HG03457 (cell line): ENCODE results near the gene SCCPDH.
"Not testable (repeated sequence)": the region's sequence is repeated elsewhere in the genome, so short reads cannot be mapped to it uniquely, and the experiment has no call there.

ENCODE experiments used
- ATAC-seq: cut with Tn5 transposase; IDR thresholded peaks from one replicate; pipeline ENCODE4 v1.9.1; 2021; ENCODE audit warnings: moderate number of reproducible peaks; ENCODE audit not compliant: unreplicated experiment

The SCCPDH gene

DNA sequence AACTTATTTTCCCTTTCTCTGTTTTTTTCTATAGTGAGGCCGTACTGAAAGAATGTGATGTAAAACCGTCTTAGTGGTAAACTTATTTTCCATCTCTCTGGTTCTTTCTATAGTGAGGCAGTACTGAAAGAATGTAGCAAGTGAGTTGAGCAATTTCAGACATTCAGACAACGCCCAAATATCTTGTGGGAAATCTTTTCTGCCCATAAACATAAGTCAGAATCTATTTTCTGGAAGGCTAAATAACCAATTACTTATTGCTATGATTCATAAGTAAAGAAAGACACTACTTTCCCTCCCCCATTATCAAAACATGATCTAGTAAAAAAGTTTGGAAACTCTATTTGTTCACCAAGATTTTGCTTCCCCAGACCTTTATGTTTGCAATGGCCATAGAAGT is 18.8 kb upstream of the SCCPDH start:
- ATAC-seq, result no peak

DNA sequence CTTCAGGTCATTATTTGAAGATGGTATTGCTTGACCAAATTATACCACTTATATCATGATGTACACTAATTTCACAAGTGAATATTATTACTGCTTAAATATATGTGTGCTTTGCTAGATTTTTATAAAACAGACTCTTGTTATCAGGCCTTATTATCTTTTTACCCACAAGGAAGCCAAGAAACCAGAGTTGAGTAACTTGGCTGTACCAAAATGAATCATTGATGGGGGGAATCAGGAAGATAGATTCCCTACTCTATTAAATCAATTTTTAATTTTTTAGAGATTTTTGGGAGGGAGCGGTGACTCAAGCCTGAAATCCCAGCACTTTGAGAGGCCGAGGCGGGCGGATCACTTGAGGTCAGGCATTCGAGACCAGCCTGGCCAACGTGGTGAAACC is 16.0 kb upstream of the SCCPDH start:
- no peak for ATAC-seq

DNA sequence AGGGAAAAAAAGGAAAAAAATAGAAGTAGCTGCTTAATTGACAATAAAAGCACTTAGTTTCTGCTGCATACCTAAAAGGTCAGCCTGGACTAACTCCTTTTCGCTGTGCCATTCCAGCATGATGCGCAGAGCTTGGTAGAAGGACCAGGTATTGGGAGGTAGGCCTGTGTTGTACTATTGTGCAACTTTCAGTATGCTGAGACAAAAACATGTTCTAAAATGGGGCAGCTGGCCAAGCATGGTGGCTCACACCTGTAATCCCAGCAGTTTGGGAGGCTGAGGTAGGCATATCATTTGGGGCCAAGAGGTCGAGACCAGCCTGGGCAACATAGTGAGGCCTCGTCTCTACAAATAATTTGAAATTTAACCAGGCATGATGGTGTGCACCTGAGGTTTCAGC is 15.0 kb upstream of the SCCPDH start:
- ATAC-seq, result no peak

DNA sequence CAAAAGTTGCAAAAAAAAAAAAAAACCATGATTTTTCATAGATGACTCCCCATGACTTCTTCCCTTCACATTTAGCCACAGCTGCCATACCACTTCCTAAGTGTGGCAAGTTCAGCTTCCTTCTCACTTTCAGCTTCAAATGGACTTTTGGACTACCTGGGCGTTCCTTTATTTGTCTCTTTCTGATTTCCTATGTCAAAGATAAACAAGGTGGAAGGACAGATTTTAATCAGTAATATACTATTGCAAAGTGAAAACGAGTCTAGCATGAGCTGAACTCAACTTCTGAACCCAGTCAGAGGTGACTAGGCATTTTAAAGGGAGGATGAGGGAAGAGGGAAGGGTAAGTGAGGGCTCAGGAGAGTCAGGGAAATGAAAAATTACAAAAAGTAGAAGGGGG is 14.4 kb upstream of the SCCPDH start:
- ATAC-seq, result no peak

DNA sequence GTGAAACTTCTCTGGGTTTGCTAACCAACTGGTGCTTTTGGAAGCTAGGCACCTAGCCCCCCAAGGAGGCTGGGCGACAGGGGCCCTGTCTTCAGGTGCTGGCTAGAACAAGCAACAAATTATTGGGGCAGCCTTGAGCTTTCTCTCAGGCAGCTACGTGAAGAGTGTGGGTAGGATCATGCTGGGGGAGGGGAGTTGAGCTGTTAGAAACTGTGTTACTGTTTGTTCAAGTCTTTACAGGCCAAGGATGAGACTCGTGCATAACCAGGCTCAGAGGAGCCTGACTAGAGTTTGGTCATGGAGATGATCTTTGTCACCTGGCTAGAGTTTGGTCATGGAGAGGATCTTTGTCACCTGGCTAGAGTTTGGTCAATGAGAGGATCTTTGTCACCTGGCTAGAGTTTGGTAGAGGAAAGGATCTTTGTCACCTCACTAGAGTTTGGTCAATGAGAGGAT is 12.6 kb upstream of the SCCPDH start:
- no peak for ATAC-seq

DNA sequence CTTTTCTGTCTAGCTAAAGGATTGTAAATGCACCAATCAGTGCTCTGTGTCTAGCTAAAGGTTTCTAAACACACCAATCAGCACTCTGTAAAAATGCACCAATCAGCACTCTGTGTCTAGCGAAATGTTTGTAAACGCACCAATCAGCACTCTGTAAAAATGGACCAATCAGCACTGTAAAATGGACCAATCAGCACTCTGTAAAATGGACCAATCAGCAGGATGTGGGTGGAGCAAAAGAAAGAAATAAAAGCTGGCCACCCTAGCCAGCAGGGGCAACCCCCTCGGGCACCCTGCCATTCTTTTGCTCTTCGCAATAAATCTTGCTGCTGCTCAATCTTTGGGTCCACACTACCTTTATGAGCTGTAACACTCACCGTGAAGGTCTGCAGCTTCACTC is 11.8 kb upstream of the SCCPDH start:
- not testable (repeated sequence) for ATAC-seq

DNA sequence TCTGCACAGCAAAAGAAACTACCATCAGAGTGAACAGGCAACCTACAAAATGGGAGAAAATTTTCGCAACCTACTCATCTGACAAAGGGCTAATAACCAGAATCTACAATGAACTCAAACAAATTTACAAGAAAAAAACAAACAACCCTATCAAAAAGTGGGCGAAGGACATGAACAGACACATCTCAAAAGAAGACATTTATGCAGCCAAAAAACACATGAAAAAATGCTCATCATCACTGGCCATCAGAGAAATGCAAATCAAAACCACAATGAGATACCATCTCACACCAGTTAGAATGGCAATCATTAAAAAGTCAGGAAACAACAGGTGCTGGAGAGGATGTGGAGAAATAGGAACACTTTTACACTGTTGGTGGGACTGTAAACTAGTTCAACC is 4.8 kb upstream of the SCCPDH start:
- ATAC-seq, result not testable (repeated sequence)

DNA sequence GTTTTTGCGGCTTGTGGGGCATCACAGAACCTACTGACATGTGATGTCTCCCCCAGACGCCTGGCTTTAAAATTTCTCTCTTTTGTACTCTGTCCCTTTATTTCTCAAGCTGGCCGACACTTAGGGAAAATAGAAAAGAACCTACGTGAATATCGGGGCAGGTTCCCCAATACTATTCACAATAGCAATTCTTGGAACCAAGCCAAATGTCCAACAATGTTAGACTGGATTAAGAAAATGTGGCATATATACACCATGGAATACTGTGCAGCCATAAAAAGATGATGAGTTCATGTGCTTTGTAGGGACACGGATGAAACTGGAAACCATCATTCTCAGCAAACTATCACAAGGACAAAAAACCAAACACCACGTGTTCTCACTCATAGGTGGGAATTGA is 3.4 kb upstream of the SCCPDH start:
- ATAC-seq, result not testable (repeated sequence)

DNA sequence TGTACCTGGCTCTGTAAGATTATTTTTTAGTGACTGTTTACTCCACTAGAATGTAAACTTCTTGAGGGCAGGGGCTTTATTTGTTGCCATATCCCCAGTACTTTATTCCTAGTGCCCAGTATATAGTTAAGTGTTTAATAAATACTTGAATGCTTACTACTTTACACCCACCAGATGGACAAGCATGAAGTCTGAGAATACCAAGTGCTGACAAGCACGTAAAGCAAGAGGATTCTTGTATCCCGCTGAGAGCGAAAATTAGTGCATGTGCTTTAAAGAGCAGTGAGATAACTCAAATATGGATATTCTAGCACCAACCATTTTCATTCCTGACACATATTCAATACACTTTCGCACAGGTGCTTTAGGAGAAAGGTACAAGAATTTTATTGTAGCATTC is 1.5 kb upstream of the SCCPDH start:
- no peak for ATAC-seq

DNA sequence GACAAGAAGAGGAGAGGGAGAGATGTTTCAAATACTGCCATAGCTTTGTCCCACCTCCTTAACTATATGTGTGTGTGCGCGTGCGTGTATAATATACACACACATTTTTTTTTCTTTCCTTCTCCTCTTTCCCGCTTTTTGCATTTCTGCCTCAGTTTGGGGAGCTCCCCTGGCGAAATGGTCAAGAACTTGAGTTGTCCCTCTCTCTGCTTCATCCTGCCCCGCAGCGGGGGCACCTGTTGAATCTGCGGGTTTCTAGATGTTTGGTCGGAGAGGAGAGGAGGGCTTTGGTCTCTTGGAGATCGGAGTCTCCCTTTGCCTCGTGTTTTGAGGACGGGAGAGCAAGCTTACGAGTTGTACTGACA is 504 bp downstream of the SCCPDH start:
- peak; percentile 21 for ATAC-seq

DNA sequence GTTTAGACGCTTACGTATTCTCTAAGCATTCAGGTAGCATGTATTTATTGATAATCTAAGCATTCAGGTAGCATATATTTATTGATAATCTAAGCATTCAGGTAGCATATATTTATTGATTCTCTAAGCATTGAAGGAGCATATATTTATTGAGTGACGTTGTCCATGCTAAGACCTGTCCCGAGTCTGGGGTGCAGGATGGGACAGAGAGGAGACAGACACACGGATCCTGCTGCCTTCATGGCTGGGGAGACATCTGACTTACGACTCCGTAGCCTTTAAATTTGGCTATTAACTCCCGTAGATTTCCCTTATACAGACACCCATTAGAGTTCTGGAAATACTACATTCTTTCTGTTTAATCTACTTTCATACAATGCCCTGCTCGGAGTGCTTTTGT is 982 bp downstream of the SCCPDH start:
- ATAC-seq, result no peak

DNA sequence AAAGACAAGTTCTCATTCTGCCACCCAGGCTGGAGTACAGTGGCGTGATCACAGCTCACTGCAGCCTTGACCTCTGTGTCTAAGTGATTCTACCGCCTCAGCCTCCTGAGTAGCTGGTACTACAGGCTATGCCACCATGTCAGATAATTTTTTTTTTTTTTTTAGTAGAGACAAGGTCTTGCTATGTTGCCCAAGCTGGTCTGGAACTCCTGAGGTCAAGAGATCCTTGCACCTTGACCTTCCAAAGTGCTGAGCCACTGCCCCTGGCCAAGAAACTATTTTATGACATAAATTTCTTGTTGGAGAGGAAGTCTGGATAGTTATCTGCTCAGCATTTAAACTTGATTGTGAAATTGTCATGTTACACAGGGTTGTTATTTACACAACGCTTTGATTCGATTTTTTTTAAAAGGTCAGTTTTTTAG is 2.1 kb downstream of the SCCPDH start:
- ATAC-seq, result no peak

DNA sequence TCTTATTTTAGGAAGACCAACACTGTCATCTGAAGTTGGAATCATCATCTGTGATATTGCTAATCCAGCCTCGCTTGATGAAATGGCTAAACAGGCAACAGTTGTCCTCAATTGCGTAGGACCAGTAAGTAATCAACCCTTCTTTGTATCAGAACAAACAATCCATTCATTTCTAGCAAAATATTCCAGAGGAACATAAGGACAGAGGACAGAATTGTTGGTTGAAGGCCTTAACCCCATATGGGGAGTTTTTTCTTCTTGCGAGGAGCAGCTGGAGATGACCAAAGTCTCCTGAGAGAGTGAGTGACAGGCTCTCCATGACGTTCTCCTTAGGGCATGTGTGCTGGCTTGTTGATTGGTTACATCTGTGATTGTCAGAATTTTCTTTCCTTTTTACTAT is 2.7 kb downstream of the SCCPDH start:
- no peak for ATAC-seq

DNA sequence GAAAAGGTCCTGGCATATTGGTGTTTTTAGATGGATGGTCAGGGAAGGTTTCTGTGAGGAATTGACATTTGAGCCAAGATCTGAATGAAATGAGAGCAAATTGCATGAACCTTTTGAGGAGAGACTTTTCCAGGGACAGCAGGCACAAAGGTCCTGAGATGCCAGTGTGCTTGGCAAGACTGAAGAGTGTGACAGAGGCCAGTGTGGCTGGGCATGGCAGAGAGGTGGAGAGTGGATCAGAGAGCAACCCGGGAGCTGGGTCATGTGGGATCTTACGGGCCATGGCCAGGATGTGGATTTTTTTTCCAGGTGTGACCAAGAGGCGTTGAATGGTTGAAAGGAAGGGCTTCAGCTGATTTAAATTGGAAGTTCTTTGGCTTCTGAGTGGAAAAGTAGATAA is 3.4 kb downstream of the SCCPDH start:
- ATAC-seq, result no peak

DNA sequence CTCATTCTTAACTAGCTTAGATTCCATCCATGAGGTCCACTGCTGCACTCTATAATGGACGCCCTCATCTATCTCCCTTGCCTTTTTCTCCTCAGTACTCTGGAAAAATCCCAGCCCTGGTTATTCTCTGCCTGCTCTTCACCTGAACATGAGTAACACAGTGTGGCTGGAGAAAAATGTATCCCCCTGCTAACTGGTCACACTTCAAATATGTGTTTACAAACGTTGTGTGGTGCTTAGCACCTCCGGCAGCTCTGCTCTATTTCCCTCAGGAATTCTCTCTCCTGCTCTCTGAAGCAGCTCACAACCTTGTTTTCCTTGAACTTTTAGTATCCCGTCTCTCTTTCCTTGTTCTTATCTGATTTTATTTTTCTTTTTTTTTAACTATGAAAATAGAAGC is 4.1 kb downstream of the SCCPDH start:
- no peak for ATAC-seq

DNA sequence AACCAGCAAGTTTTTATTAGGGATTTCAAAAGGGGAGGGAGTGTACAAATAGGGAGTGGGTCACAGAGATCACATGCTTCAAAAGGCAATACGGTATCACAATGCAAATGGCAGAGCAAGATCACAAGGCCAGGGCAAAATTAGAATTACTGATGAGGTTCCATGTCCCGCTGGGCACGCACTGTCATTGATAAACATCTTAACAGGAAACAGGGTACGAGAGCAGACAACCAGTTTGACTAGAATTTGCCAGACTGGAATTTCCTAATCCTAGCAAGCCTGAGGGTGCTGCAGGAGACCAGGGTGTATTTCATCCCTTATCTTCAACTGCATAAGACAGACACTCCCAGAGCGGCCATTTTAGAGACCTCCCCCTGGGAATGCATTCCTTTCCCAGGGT is 4.8 kb downstream of the SCCPDH start:
- not testable (repeated sequence) for ATAC-seq

DNA sequence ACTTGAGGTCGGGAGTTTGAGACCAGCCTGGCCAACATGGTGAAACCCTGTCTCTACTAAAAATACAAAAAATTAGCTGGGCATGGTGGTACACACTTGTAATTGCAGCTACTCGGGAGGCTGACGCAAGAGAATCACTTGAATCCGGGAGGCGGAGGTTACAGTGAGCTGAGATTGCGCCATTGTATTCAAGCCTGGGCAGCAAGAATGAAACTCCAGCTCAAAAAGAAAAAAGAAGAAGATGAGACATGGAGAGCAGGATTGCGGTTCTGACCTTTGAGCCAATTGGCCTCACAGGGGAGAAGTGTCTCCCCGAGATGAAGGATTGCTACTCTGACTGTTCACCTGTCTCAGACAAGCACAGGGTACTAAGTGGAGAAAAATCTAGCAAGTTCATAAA is 6.6 kb downstream of the SCCPDH start:
- no peak for ATAC-seq

DNA sequence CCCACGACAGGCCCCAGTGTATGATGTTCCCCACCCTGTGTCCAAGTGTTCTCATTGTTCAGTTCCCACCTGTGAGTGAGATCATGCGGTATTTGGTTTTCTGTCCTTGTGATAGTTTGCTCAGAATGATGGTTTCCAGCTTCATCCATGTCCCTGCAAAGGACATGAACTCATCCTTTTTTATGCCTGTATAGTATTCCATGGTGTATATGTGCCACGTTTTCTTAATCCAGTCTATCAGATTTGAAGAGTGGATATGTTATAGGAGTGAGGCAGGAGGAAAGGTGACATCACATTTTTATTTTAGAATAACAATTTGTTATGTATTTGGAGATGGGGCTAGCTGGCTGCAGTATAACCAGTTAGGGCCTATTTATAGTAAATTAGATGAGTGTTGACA is 7.7 kb downstream of the SCCPDH start:
- ATAC-seq, result not testable (repeated sequence)

DNA sequence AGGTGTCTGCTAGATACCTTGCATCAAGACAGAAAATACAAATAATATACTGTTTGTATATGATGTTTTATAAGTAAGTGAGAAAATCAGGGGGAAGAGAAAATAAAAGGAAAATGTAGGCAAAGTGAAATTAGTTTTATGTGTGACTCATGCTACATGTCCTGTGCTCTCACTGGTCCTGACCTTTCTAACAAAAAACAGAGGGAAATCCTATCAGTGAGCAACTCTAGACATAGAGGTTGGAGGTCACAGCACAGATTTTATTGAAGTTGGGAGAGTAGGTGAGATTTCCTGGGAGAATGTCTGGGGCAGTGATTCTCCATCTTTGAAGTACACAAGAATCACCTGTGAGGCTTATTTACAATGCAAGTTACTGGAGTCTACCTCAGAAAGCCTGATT is 9.5 kb downstream of the SCCPDH start:
- no peak for ATAC-seq

DNA sequence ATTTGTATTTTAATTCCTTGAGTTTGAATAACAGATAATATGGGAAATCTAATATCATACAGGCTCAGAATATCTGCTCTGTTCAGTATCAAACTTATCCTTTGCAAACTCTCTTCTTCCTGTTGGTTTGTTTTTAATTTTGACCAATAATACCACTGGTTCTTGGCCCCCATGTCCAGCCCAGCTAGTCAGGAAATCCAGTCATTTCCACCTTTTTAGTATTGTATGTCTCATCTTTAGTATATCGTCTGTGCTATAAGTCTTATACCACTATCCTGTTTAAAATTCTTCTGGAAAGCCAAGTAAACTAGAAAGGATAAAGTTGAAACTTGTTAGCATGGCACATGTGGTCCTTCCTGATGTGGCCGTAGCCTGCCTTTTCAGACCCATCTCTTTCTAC is 10.7 kb downstream of the SCCPDH start:
- no peak for ATAC-seq

DNA sequence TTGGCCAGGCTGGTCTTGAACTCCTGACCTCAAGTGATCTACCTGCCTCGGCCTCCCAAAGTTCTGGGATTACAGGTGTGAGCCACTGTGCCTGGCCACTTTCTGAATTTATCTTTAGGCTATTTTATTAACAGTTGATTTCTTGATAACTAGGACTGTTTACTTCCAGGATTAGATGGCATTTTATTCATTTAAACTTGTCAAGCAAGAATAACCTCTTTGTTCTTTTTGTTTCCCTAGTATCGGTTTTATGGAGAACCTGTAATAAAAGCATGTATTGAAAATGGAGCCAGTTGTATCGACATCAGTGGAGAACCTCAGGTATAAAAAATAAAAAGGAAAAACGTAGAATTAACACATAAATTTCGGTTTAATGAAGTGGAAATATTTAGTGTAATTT is 11.5 kb downstream of the SCCPDH start:
- no peak for ATAC-seq

DNA sequence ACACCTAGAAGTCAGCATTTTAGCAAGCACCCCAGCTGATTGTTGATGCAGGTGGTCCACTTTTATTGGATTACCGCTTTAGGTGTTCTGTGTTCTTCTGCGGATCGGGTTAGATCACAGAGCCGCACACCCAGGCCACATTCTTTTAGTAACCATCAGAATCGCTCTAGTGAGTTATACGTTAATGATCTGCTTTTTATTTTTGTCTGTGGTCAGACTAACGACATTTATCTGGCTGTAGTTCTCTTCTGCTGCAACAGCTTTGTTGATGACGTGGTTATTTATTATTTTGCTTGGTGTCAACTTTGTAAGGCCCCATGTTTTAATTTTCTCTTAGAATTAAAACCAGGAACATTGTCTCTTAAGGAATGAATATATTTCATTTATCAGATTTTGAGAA is 18.2 kb downstream of the SCCPDH start:
- ATAC-seq, result no peak

DNA sequence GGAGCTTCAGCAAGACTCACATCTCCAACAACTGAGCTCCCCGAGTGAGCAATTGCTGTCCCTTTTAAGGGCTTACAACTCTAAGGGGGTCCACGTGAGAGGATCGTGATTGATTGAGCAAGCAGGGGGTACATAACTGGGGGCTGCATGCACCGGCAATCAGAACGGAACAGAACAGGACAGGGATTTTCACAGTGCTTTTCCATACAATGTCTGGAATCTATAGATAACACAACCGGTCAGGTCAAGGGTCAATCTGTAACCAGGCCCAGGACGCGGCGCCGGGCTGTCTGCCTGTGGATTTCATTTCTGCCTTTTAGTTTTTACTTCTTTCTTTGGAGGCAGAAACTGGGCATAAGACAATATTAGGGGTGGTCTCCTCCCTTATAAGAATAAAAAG is 21.9 kb downstream of the SCCPDH start:
- not testable (repeated sequence) for ATAC-seq

DNA sequence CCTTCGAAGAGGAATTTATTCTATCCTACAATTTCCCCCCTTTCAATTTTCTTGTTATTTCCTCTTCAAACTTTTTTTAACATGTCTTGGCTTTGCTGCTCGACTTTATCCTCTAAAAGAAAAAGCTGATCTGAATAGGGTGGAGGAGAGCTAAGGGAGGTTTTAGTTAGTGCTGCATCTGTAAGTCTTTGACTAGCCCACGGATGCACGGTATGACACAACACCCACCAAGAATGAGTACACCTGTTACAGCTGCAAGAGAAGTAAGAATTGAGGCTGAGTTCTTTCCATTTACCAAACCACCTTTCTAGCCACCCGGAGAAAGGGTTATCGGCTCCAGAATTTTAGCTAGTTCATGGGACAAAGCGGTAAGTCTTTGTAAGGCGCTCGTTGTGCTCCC is 23.8 kb downstream of the SCCPDH start:
- no peak for ATAC-seq
